H1 (cell line): ENCODE measurements around the gene GPR176. TPM values are rescaled to one million over a fixed set of nuclear protein-coding genes. Genes with fewer than 3 reads are reported as not detected.

Source experiments
- CTCF ChIA-PET: fragments of 300-600 bp; sonication (Branson Sonifier 250); formaldehyde crosslinking; loops from one replicate; lab custom pipeline; 2021; ENCODE audit not compliant: partially characterized antibody; lab: Charles Lee
- POLR2A ChIA-PET: fragments of 300-600 bp; sonication (Branson Sonifier 250); formaldehyde crosslinking; loops from one replicate; lab custom pipeline; 2021; ENCODE audit warnings: inconsistent platforms; ENCODE audit not compliant: partially characterized antibody; lab: Charles Lee
- DNase-seq, 2 experiments: peaks; one replicate each; pipeline versions ENCODE4 v3.0.0 to v3.0.0-alpha.2; 2010 to 2022; ENCODE audit warnings: low spot score in 2 of 2, low read depth in 1 of 2, mixed read lengths in 1 of 2
- FAIRE-seq: peaks from 2 replicates; lab custom pipeline; 2011; peaks lifted over from hg19 to GRCh38; lab: Jason Lieb, UNC
- H2AFZ ChIP-seq: 2 replicates; pipeline ENCODE4 v1.8.1; 2012; ENCODE audit warnings: low read length, inconsistent platforms
- H2AK5ac ChIP-seq: 2 replicates; pipeline ENCODE4 v1.6.1; 2013; ENCODE audit warnings: low read depth, low read length
- H2BK120ac ChIP-seq: replicated peaks from 2 replicates; pipeline ENCODE3; 2013; ENCODE audit warnings: low read depth, low read length, inconsistent platforms
- H2BK12ac ChIP-seq: 2 replicates; pipeline ENCODE4 v1.6.1; 2013; ENCODE audit warnings: low read depth, low read length
- H2BK15ac ChIP-seq: 2 replicates; pipeline ENCODE4 v1.6.1; 2013; ENCODE audit warnings: low read length
- H2BK20ac ChIP-seq: 2 replicates; pipeline ENCODE4 v1.6.1; 2013; ENCODE audit warnings: low read length
- H2BK5ac ChIP-seq: 2 replicates; pipeline ENCODE4 v1.6.1; 2013; ENCODE audit warnings: low read depth, low read length
- H3K14ac ChIP-seq: 2 replicates; pipeline ENCODE4 v1.6.1; 2013; ENCODE audit warnings: inconsistent platforms; ENCODE audit not compliant: insufficient read length
- H3K18ac ChIP-seq: 2 replicates; pipeline ENCODE4 v1.6.1; 2013; ENCODE audit warnings: low read length; ENCODE audit errors: extremely low read depth
- H3K23ac ChIP-seq: 2 replicates; pipeline ENCODE4 v1.6.1; 2013; ENCODE audit warnings: inconsistent platforms; ENCODE audit not compliant: insufficient read length
- H3K23me2 ChIP-seq: 2 replicates; pipeline ENCODE4 v1.6.1; 2013; ENCODE audit warnings: low read depth, low read length
- H3K27ac ChIP-seq: 2 replicates; pipeline ENCODE4 v1.6.1; 2011; ENCODE audit warnings: low read depth, low read length, inconsistent platforms
- H3K27me3 ChIP-seq, 4 experiments: replicated peaks in 1 of 4; 1 replicate in 1 of 4; 2 replicates in 3 of 4; pipeline versions ENCODE4 v1.6.1 to v1.8.1; 2011 to 2013; ENCODE audit warnings: low read length in 3 of 4, mild to moderate bottlenecking in 3 of 4, inconsistent platforms in 2 of 4, mixed read lengths in 2 of 4, moderate library complexity in 1 of 4; ENCODE audit not compliant: control insufficient read depth in 3 of 4, insufficient read depth in 3 of 4; ENCODE audit errors: extremely low read depth in 1 of 4
- H3K36me3 ChIP-seq, 4 experiments: 2 replicates each; pipeline versions ENCODE4 v1.6.1 to v1.8.1; 2011 to 2013; ENCODE audit warnings: mild to moderate bottlenecking in 4 of 4, low read length in 3 of 4, moderate library complexity in 2 of 4, control low read depth in 1 of 4, inconsistent platforms in 1 of 4; ENCODE audit not compliant: insufficient read depth in 4 of 4, control insufficient read depth in 2 of 4
- H3K4ac ChIP-seq: replicated peaks from 2 replicates; pipeline ENCODE3; 2013; ENCODE audit warnings: low read length, low read depth, mixed read lengths, inconsistent platforms; ENCODE audit not compliant: insufficient read length
- H3K4me1 ChIP-seq, 4 experiments: replicated peaks in 1 of 4; 1 replicate in 1 of 4; 2 replicates in 3 of 4; pipeline versions ENCODE4 v1.6.1 to v1.8.1; 2011 to 2013; ENCODE audit warnings: low read length in 3 of 4, inconsistent platforms in 2 of 4, mixed read lengths in 1 of 4; ENCODE audit not compliant: insufficient read depth in 4 of 4, control insufficient read depth in 3 of 4
- H3K4me2 ChIP-seq, 2 experiments: 2 replicates each; pipeline versions ENCODE4 v1.6.1 to v1.8.1; 2011 to 2013; ENCODE audit warnings: low read depth in 2 of 2, low read length in 2 of 2, control low read depth in 1 of 2, inconsistent platforms in 1 of 2, mild to moderate bottlenecking in 1 of 2; ENCODE audit not compliant: insufficient read depth in 1 of 2
- H3K4me3 ChIP-seq, 4 experiments: fragments of 200-600, 300-600 bp in 1 of 4; sonication (generic), shearing (Covaris generic), sonication (Bioruptor Twin) in 1 of 4; 2 replicates each; pipeline versions ENCODE4 v1.5.1 to v1.8.1; 2011 to 2016; ENCODE audit warnings: low read length in 4 of 4, low read depth in 3 of 4, control low read depth in 2 of 4, inconsistent platforms in 2 of 4, mild to moderate bottlenecking in 2 of 4, mixed read lengths in 1 of 4, moderate library complexity in 1 of 4; ENCODE audit not compliant: insufficient read depth in 2 of 4; ENCODE audit errors: extremely low read depth in 1 of 4
- H3K56ac ChIP-seq: replicated peaks from 2 replicates; pipeline ENCODE3; 2013; ENCODE audit warnings: low read depth, mild to moderate bottlenecking, mixed read lengths, low read length, inconsistent platforms; ENCODE audit not compliant: insufficient read length
- H3K79me1 ChIP-seq: 2 replicates; pipeline ENCODE4 v1.6.1; 2013; ENCODE audit warnings: low read depth, low read length, control low read depth
- H3K79me2 ChIP-seq, 2 experiments: 2 replicates each; pipeline versions ENCODE4 v1.6.1 to v1.8.1; 2012 to 2013; ENCODE audit warnings: low read length in 2 of 2, mild to moderate bottlenecking in 2 of 2, inconsistent platforms in 1 of 2; ENCODE audit not compliant: insufficient read depth in 2 of 2, control insufficient read depth in 1 of 2
- H3K9ac ChIP-seq, 4 experiments: replicated peaks in 1 of 4; 1 replicate in 1 of 4; 2 replicates in 3 of 4; pipeline versions ENCODE4 v1.6.1 to v1.8.1; 2011 to 2013; ENCODE audit warnings: low read depth in 3 of 4, low read length in 3 of 4, control low read depth in 2 of 4, mild to moderate bottlenecking in 2 of 4, moderate library complexity in 2 of 4, inconsistent platforms in 1 of 4; ENCODE audit errors: extremely low read depth in 1 of 4
- H3K9me3 ChIP-seq, 2 experiments: 2 replicates each; pipeline versions ENCODE4 v1.6.1 to v1.8.1; 2012 to 2013; ENCODE audit warnings: mild to moderate bottlenecking in 2 of 2, moderate library complexity in 2 of 2, control low read depth in 1 of 2, inconsistent platforms in 1 of 2, low read depth in 1 of 2, low read length in 1 of 2, mixed read lengths in 1 of 2; ENCODE audit not compliant: insufficient read depth in 2 of 2
- H4K20me1 ChIP-seq, 2 experiments: replicated peaks in 1 of 2; 2 replicates each; pipeline versions ENCODE3 to v1.8.1; 2011 to 2013; ENCODE audit warnings: inconsistent platforms in 2 of 2, low read length in 2 of 2, mild to moderate bottlenecking in 1 of 2; ENCODE audit not compliant: insufficient read depth in 2 of 2, control insufficient read depth in 1 of 2
- H4K5ac ChIP-seq: 2 replicates; pipeline ENCODE4 v1.6.1; 2013; ENCODE audit warnings: low read length, low read depth, mixed read lengths, inconsistent platforms; ENCODE audit not compliant: insufficient read length
- H4K8ac ChIP-seq: 2 replicates; pipeline ENCODE4 v1.8.0; 2013; ENCODE audit warnings: mild to moderate bottlenecking, moderate library complexity, low read length, inconsistent platforms; ENCODE audit not compliant: insufficient read depth; ENCODE audit errors: extremely low read depth
- H4K91ac ChIP-seq: replicated peaks from 2 replicates; pipeline ENCODE3; 2013; ENCODE audit warnings: low read length, mixed read lengths, inconsistent platforms; ENCODE audit not compliant: insufficient read length
- BRCA1 ChIP-seq: IDR thresholded peaks from 2 replicates; pipeline ENCODE4 v1.6.1; 2012; ENCODE audit warnings: low read depth, low read length, improper control_type of control experiment
- CHD2 ChIP-seq: IDR thresholded peaks from 2 replicates; pipeline ENCODE4 v1.6.1; 2012; ENCODE audit warnings: low read length, improper control_type of control experiment
- EGR1 ChIP-seq: IDR thresholded peaks from 2 replicates; pipeline ENCODE4 v1.6.1; 2011; ENCODE audit warnings: low read depth, low read length, borderline replicate concordance
- SP4 ChIP-seq: IDR thresholded peaks from 2 replicates; pipeline ENCODE4 v1.6.1; 2012; ENCODE audit warnings: low read length, inconsistent platforms
- TBP ChIP-seq: IDR thresholded peaks from 2 replicates; pipeline ENCODE4 v1.6.1; 2011; ENCODE audit warnings: low read depth, low read length, improper control_type of control experiment
- WGBS, 2 experiments: shearing (Covaris generic) in 1 of 2; methylation state at CpG; one replicate each; pipeline versions ENCODE4 v1.1.6 to v1.1.7; 2013 to 2015; ENCODE audit warnings: low lambda C conversion rate in 2 of 2, mixed read lengths in 2 of 2, inconsistent platforms in 1 of 2, low coverage in 1 of 2, missing lambda C conversion rate in 1 of 2; ENCODE audit not compliant: insufficient replicate concordance in 2 of 2, insufficient coverage in 1 of 2, insufficient read length in 1 of 2; ENCODE audit errors: extremely low coverage in 1 of 2, missing lambda C conversion rate in 1 of 2; 5-methylcytosine and 5-hydroxymethylcytosine counted together
- polyA plus RNA-seq, 7 experiments: library from polyadenylated mRNA; depleted of rRNA in 3 of 7; stranded (reverse) in 5 of 7; unstranded in 2 of 7; fragments of >200 nt in 5 of 7; fragments of 200-250 nt in 2 of 7; gene quantifications; 1 replicate in 5 of 7; 2 replicates in 1 of 7; 4 replicates in 1 of 7; pipeline versions ENCODE4 v1.2.1 to v1.2.3, GENCODE V29; 2011 to 2013; ENCODE audit warnings: missing spikeins in 2 of 7, mixed read lengths in 2 of 7
- total RNA-seq: library from RNA; stranded (reverse); fragmentation: NEBNext Ultra II Directional; extraction: Animal tissue kit (Norgen Biotek cat#: 25700); gene quantifications from 2 replicates; pipeline ENCODE4 v1.2.1, GENCODE V29; 2021
- TF ChIP-seq, protein P1 (sequence below): IDR thresholded peaks from 2 replicates; pipeline ENCODE4 v1.6.1; 2012; ENCODE audit warnings: low read length, inconsistent platforms

Gene GPR176
- total and polyA plus RNA-seq, 2 of the 8 experiments (the other 6 are each of a cell fraction or from before 2014, with no cell fraction given) = 190 to 281 TPM

GRCh38 chr15:39797407-39797806 is 122.7 kb downstream of the GPR176 start:
- ChIA-PET CTCF (interaction anchor here (0.9 to 3.5 kb wide), 8 partner anchors 8 to 280 kb away, joined by 3 to 33 read pairs (median 3); no protein-coding TSS in a partner anchor), POLR2A (interaction anchor here (0.7 to 3.7 kb wide), 8 partner anchors 9 to 238 kb away, joined by 3 to 14 read pairs (median 4); partner anchors contain the start of genes EIF2AK4 and GPR176)
- Histone ChIP-seq H3K9me3 (no peaks in the 10 kb centered on the region), H4K8ac (no peak overlapping the region), H4K5ac (no peak overlapping the region), H2BK120ac (no peak overlapping the region), H4K20me1 (peaks cover 3 to 4% of the 10 kb centered on the region in 2 experiments), H3K27me3 (no peaks in the 10 kb centered on the region), H2BK15ac (no peak overlapping the region), H3K79me2 (0 out of 4 replicates have a peak, but pooled peaks cover 0 to 5% of the 10 kb centered on the region in 2 experiments), H3K56ac (no peak overlapping the region), H3K79me1 (no peaks in the 10 kb centered on the region; the same call in 1 of the 2 replicates), H2BK5ac (no peak overlapping the region), H4K91ac (no peak overlapping the region), H2AK5ac (no peak overlapping the region), H3K23me2 (no peaks in the 10 kb centered on the region), H3K4me2 (no peak overlapping the region), H3K27ac (no peak overlapping the region), H3K9ac (no peak overlapping the region), H2BK12ac (no peak overlapping the region), H3K4me1 (no peaks in the 10 kb centered on the region; a peak in 1 of 7 replicates), H3K14ac (no peak overlapping the region), H2AFZ (no peak overlapping the region), H3K4me3 (no peak overlapping the region), H3K23ac (no peak overlapping the region), H3K36me3 (peaks cover 4 to 28% (median 20%) of the 10 kb centered on the region in 4 experiments), H2BK20ac (no peak overlapping the region), H3K4ac (no peak overlapping the region), H3K18ac (no peak overlapping the region)
- no peak for DNase-seq
- FAIRE-seq = no peak
- 91% methylated on average over 6 of the region's 6 CpGs; no CpG with 5 or more reads in 1 of the 2 experiments for WGBS, 2 experiments
- TF ChIP-seq TBP (no peak), EGR1 (no peak), CHD2 (no peak), SP4 (no peak), BRCA1 (no peak)
- TF ChIP-seq, protein P1, sequence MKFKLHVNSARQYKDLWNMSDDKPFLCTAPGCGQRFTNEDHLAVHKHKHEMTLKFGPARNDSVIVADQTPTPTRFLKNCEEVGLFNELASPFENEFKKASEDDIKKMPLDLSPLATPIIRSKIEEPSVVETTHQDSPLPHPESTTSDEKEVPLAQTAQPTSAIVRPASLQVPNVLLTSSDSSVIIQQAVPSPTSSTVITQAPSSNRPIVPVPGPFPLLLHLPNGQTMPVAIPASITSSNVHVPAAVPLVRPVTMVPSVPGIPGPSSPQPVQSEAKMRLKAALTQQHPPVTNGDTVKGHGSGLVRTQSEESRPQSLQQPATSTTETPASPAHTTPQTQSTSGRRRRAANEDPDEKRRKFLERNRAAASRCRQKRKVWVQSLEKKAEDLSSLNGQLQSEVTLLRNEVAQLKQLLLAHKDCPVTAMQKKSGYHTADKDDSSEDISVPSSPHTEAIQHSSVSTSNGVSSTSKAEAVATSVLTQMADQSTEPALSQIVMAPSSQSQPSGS = 0 out of 2 replicates have a peak, but pooled peaks have one; percentile 13
